COLO668 (cell line): Measurements from ENCODE around the gene PPEF1.
A peak's percentile ranks its signal among the peaks of the same experiment; 100 is the strongest.

Source experiments
- DNase-seq: peaks from one replicate; lab custom pipeline; 2025; ENCODE audit not compliant: unreplicated experiment; lab: John Stamatoyannopoulos, UW

The PPEF1 gene

GRCh38 chrX:18877469-18877868, 170.0 kb downstream of the PPEF1 start:
- peak; percentile 27 for DNase-seq
